Neural progenitor cell (in vitro differentiated cells): ENCODE results near the gene UBA1.

Source experiments
- EZH2phosphoT487 ChIP-seq: fragments of 200-600 bp; sonication (generic); IDR thresholded peaks from 2 replicates; pipeline ENCODE4 v1.6.1; 2017; ENCODE audit warnings: antibody characterized with exemption
- TF ChIP-seq, protein P1 (sequence below): fragments of 200-600 bp; sonication (generic); IDR thresholded peaks from 2 replicates; pipeline ENCODE4 v1.5.1; 2017; ENCODE audit warnings: antibody characterized with exemption, mild to moderate bottlenecking

DNA sequence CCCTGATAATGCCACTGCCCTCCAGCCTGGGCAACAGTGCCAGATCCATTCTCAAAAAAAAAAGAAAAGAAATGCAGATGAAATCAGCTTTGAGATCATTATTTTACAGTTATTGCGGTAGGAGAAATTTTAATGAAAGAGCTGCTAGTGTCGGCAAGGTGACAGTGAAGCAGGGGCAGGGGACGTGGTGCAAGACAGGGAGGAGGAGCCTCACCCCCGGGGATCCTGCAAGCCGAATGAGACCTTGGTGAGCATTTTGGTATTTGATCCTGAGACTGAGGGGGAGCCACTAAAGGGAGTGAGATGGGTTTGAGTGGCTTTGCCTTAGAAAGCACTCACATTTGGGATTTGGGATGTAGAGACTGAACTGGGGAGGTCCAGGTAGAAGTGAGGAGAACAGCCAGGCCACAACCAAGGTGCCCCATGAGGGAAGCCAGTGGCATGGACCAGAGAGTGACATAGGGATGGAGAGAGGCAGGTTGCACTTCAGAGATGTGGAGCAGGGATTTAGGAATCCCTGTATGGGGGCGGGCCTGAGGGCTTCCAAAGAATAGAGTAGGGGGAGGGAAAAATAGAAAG, 25.0 kb upstream of the UBA1 start:
- TF ChIP-seq, protein P1, sequence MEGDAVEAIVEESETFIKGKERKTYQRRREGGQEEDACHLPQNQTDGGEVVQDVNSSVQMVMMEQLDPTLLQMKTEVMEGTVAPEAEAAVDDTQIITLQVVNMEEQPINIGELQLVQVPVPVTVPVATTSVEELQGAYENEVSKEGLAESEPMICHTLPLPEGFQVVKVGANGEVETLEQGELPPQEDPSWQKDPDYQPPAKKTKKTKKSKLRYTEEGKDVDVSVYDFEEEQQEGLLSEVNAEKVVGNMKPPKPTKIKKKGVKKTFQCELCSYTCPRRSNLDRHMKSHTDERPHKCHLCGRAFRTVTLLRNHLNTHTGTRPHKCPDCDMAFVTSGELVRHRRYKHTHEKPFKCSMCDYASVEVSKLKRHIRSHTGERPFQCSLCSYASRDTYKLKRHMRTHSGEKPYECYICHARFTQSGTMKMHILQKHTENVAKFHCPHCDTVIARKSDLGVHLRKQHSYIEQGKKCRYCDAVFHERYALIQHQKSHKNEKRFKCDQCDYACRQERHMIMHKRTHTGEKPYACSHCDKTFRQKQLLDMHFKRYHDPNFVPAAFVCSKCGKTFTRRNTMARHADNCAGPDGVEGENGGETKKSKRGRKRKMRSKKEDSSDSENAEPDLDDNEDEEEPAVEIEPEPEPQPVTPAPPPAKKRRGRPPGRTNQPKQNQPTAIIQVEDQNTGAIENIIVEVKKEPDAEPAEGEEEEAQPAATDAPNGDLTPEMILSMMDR: no peak
- no peak for TF ChIP-seq EZH2phosphoT487
